ENCODE results near the gene BHMT. TPM values are rescaled to one million over a fixed set of nuclear protein-coding genes. Genes with fewer than 3 reads are reported as not detected.
A peak's percentile ranks its signal among the peaks of the same experiment; 100 is the strongest.

BHMT gene, protein sequence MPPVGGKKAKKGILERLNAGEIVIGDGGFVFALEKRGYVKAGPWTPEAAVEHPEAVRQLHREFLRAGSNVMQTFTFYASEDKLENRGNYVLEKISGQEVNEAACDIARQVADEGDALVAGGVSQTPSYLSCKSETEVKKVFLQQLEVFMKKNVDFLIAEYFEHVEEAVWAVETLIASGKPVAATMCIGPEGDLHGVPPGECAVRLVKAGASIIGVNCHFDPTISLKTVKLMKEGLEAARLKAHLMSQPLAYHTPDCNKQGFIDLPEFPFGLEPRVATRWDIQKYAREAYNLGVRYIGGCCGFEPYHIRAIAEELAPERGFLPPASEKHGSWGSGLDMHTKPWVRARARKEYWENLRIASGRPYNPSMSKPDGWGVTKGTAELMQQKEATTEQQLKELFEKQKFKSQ
- not detected in 2 replicates for total RNA-seq (2014; rRNA removed; shearing (Covaris generic))

DNA sequence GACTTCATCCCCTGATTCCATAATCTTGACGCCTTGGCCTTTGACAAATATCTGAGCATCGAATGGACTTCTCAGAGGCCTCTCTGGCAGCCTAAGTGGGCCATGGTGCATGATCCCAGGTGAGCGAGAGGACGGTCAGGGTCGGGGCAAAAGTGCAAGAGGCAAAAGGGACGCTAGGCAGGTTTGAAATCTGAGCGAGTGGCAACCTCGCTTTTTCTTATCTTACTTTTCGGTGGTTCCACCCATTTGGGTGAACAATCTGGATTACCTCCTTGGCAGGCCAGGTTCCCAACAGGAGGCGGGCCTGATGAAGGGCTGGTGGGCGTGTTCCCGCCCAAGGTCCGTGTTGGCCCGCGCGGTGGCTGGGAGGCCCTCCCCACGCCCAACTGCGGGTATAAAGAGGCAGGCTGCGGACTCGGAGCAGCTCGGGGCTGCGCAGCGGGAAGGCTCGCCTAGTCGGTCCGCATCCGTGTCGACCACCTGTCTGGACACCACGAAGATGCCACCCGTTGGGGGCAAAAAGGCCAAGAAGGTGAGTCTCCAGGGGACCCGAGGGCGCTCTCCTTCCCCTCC is at the start of gene BHMT:
Gene BHMT, plus strand, starts transcription at position 423 of the 573 bp plus-strand sequence. Its CDS starts 77 bp downstream, at position 500.
- no peak for DNase-seq (ENCODE audit: low read depth)

DNA sequence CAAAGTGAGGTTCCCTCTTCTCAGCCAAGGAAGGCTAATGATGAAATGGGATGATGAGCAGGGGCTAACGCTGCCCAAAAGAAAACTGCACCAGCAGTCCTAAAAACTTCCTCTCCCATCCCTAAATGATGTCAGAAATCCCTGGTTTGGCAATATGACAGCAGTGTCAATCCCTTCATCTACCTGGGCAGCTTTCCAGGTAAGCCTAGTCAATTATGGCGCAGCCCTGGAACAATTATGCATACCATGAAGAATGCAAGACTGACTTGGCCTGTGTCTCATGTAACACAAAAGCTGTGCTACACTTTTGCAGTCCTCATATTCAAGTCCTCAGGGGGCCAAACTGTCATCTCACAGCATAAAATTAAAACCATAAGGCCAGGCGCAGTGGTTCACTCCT is 49.2 kb upstream of the BHMT start:
- DNase-seq (ENCODE audit: low read depth): no peak

DNA sequence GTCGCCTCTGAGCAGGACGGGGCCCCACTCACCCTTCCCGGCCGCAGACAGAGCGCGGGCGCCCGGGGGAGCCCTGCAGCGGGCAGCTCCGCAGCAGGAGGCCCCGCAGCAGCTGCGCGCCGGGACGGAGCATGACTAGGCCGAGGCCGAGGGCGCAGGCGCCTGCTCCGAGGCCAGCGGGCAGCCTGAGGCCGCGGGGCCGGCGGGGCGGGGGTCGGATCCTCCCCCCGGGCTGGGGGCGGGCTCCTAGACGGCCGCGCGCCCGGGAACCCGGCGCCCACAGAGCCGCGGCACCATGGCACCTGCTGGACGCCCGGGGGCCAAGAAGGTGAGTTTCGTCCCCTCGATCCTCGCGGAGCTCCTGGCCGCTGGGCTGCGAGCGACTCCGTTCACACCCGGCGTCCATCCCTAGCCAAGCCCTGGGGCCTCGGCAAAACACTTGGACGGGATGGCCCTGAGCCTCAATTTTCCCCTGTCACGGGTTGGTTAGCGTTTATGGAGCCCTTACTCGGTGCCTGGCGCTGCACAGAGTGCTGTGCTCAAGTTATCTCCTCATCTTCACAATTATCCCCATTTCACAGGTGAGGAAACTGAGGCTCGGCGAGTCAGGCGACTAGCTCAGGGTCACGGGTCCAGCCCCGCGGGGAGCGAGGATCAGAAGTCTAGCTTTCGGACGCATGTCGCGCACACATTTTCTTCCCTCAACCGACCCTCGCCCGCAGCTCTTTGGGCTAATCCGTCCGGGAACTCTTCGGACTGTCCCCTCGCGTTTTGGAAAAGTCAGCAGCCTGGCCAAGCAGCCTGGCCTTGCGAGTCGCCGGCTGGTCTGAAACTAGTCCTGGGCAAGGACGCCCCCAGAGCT is 41.9 kb upstream of the BHMT start, which contains the start of the genes BHMT2 and DMGDH:
Gene BHMT2, plus strand, starts transcription at position 280 of the 862 bp plus-strand sequence. Its CDS starts 16 bp downstream, at position 296.
Gene DMGDH, minus strand, starts transcription at position 187 of the 862 bp plus-strand sequence. Its CDS starts 54 bp downstream, at position 133.
- no peak for DNase-seq (ENCODE audit: low read depth)

DNA sequence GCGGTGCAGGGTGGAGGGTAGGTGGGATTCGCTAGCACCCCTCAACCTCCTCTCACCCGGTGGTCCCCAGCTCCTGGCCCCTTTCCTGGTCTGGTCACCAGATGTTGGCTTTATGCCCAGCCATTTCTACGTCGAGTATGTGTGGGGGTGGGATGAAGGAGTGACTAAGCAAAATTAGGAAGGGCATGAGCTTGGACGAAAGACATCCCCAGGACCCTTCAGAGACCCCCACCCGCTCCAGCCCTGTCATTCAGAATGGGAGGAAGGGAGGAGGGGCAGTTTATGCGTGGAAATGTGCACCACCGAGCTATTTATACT is 41.3 kb upstream of the BHMT start:
- no peak for DNase-seq (ENCODE audit: low read depth)

DNA sequence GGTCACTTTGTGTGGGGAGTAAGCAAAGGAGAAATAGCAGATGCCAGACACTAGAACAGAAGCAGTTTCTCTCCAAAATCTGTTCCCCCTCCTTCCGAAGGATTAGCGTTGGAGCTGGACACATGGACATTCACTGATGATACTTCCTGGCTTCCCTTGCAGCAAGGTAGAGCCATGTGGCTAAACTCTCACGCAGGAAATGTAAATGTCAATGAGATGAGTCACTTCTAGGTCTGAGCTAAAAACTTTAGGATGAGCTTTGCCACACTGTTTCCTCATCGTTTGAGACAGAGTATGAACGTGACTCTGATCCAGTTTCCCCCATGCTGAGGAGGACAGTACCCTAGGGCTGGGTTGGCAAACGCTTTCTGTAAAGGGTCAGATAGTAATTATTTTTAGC is 37.0 kb upstream of the BHMT start:
- peak; percentile 78 for DNase-seq (ENCODE audit: low read depth)

DNA sequence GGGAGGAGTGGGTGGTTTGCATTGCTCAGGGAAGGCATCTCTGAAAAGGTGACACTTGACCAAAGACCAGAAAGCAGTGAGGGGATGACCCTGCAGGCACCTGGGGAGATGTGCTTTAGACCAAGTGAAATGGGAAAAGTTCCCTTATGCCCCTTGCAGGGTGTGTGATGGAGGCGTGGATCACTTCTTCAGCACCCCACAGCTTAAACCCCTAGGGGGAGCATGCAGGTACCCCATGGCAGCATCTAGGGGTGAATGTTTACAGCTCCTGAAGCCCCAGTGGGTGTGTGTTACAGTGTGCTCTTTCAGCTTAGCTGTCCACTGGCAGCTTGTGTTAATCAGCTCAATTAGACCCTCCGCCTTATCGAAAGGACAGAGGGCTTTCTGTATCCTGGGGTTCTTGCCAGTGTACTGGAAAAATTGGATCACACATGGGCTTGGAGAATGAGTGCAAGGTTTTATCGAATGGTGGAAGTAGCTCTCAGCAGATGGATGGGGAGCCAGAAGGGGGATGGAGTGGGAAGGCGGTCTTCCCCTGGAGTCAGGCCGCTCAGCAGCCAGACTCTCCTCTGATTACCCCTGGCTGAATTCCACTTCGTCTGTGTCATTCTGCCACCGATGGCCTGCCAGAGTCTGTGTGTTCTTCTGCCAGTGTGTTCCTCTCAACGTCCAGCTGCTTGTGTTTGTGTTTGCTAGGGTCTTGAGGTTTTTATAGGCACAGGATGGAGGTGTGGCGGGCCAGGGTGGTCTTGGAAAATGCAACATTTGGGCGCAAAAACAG is 35.8 kb upstream of the BHMT start:
- DNase-seq (ENCODE audit: low read depth): peak; percentile 5

DNA sequence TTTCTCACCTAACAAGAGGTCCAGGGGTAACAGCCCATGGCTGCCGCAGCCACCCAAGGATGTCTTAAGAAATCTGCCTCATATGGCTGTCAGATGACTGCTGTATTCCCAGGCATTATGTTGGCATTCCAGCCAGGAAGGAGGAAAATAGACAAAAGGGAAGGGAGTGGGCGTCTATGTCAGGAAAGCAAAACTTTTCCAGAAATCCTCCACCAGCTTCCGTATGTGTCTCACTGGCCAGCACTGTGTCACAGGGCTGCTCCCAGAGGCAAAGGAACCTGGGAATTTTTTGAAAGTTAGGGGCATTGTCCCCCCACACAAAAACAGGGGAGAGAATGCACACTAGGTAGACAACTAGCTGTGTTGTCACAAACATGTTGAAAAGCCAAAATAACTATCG is 34.8 kb upstream of the BHMT start:
- DNase-seq (ENCODE audit: low read depth): no peak

DNA sequence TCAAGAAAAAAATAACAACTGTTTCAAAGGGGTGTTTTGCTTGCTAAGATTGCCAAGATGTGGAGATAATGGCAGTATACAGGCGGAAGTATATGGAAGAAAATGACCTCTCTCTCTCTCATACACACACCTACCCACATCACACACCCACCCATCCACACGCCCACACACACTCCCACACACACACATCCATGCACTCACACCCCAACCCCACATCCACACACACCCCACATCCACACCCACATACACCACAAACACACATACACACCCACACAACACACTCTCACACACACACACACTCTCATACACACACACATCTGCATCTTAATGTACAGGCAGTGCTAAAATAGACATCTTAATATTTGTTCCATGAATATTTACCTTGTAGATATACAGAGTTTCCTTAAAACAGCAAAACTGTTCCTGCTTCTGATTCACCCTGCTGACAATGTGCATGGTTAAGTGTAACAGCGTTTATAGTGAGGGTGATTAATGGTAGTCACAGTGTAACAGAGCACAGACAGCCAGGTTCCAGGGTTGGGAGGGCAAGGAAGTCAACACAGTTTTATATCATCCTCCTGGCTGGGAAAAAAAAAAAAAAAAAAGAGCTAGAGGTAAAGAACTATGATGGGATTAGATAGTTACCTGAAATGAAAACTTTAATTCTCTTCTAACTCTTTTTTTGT is 33.8 kb upstream of the BHMT start:
- DNase-seq (ENCODE audit: low read depth): peak; percentile 31

DNA sequence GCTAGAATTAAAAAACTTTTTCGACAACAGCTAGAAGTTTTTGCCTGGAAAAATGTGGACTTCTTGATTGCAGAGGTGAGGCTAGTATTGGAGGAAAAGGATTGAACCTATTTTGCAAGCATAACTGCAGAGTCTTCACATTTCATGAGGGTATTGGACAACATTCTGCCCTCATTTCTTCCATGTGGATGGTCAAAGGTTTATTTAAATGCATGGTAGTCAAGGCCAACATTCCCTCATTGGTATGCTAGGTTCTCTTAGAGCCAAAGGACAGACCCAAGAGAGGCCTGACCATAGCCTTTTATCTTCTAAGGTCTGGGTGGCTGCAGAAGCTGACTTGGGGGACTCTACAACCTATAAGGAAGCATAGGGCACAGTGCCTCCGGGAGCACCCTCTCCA is 30.8 kb upstream of the BHMT start:
- DNase-seq (ENCODE audit: low read depth): no peak

DNA sequence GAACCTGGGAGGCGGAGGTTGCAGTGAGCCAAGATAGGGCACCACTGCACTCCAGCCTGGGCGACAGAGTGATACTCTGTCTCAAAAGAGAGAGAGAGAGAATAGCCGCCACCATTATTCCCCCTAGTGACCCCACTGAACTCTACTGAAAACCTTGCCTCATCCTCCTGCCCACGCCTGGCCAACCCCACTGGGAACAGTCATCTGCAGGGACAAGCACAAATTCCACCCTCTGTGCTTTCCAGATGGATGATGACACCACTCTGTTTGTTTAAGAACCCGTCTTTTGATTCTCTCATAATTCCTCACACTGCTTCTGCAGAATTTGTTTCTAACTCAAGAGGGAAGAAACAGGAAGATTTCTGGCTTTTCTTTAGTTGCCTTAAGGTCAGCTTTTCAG is 29.8 kb upstream of the BHMT start:
- DNase-seq (ENCODE audit: low read depth): no peak

DNA sequence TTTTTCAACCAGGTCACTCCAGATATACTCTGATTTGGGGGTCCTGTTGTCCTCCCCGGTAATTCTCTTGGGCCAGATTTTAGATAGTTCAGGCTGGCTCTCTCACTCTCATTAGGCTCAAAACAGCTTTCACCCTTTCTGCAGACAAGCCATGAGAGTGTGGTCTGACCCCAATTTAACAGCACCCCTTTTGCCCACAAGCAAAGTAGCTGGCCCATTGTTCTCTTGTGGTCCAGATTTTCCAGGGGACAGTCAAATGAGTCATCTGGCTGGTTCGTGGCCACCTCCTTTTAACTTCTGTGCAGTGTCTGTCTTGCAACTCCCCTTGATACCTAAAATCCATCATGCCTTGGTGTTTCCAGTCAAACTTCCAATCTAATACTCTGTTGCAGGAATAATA is 25.5 kb upstream of the BHMT start:
- DNase-seq (ENCODE audit: low read depth): peak; percentile 66

DNA sequence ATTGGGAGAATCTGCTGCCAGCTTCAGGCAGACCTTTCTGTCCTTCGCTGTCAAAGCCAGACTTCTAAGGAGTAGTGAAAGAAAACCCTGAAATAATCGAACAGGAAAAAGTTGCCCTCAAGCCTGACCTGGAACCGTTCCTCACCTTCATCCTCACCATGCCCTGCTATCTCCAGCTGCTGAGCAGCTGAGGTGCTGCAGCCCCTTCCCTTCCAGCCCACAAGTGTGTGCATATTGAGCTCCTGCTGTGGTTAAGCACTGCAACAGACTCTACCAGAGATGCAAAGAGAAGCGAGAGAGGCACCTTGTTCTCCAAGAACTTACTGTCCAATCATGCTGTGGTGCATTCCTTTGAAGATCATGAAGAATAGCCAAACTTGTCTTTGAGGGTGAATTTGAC is 23.1 kb upstream of the BHMT start:
- DNase-seq (ENCODE audit: low read depth): no peak

DNA sequence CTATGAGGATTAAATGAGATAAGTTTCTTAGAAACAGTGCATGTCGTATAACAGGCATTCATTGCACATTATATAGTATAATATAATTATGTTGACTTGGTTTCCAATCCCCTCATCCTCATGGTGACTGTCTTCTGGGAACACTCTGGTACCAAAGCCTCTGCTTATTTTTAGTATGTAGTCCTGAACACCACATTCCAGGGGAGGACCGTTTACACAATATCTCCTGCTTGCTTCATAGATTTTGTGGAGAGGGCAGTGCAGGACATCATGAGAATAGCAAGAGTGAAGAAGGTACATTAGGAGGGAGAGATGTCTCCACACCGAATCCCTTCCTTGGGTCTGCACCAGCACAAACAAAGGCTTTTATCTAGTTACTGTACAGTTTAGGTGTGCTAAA is 20.5 kb upstream of the BHMT start:
- DNase-seq (ENCODE audit: low read depth): no peak

DNA sequence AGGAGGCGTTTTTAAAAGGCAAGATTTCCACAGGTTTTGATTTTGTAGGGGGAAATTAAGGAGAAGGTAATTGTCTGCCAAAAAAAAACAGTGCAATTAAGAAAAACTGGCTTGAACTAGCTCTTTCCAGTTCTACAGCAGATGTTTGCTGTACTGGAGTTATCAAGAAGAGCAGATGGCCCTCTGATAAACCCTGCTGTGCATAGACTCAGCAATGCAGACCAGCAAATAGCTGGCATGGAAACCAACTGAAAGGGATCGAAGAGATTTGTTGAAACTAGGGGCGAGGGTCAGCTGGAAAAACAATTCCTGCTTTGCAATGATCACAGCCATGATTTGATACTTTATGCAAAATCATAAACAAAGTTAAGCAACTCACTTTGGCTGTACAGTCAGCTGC is 17.8 kb upstream of the BHMT start:
- no peak for DNase-seq (ENCODE audit: low read depth)

DNA sequence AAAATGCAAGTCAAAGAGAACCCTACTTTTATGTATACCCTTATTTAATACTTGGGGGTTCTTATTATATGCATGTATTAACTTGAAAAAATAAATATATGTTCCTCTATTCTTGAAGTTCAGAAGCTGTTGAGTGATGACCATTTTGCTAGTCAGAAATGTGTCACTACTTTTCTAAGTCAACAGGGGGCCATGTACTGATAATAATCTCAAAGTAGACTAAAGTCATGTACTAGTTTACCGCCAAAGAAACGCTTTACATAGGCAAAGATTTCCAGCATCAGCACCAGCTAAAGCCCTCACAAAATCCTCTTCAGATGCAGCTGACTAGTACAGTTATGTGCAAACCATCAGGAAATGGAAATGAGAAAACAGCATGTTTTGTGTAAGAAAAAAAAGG is 5.7 kb upstream of the BHMT start:
- no peak for DNase-seq (ENCODE audit: low read depth)

DNA sequence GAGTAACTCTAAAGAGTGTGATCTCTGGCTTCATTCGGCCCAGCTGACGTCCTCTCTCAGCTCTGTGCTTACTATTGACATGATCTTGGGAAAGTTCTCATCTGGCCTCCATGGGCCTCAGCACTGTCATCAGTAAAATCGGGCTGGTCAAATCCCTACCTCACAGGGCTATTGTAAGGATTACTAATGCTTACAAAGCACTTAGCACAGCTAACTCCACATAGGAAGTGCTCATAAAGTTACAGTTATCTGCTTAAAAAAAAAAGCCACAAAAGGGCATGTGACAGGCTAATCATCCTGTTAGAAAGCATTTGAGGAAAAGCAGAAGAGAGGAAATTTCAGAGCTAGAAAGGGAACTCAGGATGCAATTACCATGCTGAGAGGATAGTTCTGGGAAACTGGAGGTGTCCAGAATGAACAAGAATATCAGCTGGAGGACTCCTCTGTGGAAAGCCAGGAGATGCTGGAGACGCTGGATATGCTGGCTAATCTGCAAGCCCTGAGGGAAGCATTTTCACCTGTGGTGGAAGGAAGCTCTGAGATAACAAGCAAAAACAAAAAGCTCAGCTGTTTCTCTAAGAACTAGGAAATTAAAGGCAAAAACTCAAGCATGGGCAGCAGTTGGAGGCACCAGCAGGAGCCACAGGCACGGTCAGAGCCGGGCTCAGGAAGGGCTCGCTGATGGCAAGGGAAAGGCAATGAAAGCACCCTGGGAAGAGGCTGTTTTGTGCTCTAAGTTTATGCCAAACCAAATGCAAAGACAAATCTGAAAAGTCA is 4.4 kb upstream of the BHMT start:
- peak; percentile 54 for DNase-seq (ENCODE audit: low read depth)

DNA sequence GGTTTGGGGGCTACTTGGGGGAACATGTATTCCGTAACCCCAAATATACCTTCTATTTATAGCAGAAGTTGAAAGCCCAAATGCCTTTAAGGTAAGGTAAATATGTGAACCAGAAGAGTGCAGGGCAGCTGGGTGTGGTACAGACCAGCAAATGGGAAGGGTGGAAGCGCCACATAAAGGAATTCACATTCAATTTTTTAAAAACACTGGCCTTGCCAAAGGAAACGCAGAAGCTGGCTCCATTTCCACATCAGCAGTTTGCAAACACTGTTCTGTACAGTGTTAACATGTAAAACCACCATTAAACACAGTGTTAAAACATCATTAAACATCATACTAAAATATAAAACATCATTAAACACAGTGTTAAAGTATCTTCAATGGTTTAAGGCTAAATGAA is 3.5 kb upstream of the BHMT start:
- no peak for DNase-seq (ENCODE audit: low read depth)

DNA sequence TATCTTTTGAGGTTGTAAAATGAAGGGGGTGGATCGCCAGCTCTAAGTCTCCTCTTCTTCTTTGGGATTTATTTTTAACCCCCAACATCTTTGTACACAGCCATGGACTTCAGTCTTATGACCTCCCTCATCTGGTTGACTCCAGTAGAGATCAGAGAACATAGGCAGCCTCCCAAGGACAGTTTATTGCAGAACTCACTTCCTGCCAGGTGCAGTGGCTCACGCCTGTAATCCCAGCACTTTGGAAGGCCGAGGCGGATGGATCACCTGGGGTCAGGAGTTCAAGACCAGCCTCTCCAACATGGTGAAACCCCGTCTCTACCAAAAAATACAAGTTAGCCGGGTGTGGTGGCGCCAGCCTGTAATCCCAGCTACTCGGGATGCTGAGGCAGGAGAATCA is 2.8 kb upstream of the BHMT start:
- no peak for DNase-seq (ENCODE audit: low read depth)

DNA sequence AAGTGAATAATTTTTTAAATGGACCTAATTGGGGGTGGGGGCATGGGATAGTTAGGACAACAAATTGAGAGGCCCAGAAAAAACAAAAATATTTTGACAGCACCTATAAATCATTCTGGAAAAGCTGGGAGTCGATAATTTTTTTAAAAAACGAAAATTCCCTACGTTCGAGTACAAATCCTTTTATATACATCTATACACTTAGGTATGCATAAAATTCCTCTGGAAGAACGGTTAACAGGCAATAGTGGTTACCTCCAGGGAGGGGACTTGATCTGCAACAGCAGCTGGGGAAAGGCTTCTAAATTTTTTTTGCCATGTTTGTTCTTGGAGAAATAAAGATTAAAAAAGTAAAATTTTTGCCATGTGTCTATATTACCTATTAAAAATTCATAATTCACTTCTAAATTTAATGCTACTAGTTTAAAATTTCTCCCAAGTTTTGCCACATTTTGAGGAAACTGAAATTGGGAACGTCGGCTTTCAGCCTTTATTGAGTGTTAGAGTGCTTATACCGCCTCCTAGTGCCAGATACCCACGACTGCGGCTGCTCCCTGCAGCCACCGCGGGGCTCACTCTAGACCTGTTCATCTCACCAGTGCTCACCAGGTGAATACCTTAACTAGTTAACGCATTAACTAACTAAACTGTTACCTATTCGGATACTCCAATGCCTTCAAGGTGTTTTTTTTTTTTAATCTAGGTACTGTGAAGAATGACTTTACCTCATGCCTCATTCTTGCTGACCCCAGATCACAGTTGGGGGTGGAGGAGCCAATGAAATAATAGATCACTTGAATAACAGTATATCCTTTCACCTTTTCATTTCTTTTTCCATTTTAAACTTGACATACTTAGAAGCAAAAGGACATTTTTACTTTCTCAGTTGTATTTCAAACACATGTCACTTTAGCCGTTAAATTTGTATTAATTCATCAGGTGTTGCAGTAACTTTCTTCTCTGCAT is 1.8 kb upstream of the BHMT start:
- no peak for DNase-seq (ENCODE audit: low read depth)
